Stimulated activated CD4-positive, alpha-beta T cell treated with anti-CD3 and anti-CD28 coated beads, Interleukin-15, amount 100 ng/mL, for 1 hour (primary cell): ENCODE measurements around the gene WDR59.
"Not testable (repeated sequence)": the region's sequence is repeated elsewhere in the genome, so short reads cannot be mapped to it uniquely, and the experiment has no call there.

Source experiments
- DNase-seq, 2 donors: peaks; one replicate each; pipeline ENCODE4 v3.0.0-alpha.2; 2020; ENCODE audit warnings: low read depth in 1 of 2, low spot score in 1 of 2

Gene WDR59

GRCh38 chr16:74982256-74982655, 2.7 kb downstream of the WDR59 start:
- no peak for DNase-seq

GRCh38 chr16:74975591-74975990, 9.3 kb downstream of the WDR59 start:
- no peak for DNase-seq

GRCh38 chr16:74973304-74973703, 11.6 kb downstream of the WDR59 start:
- DNase-seq: no peak

- DNase-seq: no peak
Measured at GRCh38 chr16:74954763-74955162, 30.2 kb downstream of the WDR59 start.

GRCh38 chr16:74951681-74952080, 33.2 kb downstream of the WDR59 start:
- no peak for DNase-seq

- no peak for DNase-seq
Measured at GRCh38 chr16:74951206-74951605, 33.7 kb downstream of the WDR59 start.

- DNase-seq: no peak
Measured at GRCh38 chr16:74950511-74950910, 34.4 kb downstream of the WDR59 start.

- DNase-seq: no peak
Measured at GRCh38 chr16:74949309-74949708, 35.6 kb downstream of the WDR59 start.

GRCh38 chr16:74944466-74944865, 40.5 kb downstream of the WDR59 start:
- DNase-seq: no peak

- DNase-seq: no peak
Measured at GRCh38 chr16:74942977-74943918, 41.7 kb downstream of the WDR59 start.

GRCh38 chr16:74942566-74942965, 42.4 kb downstream of the WDR59 start:
- DNase-seq: no peak

GRCh38 chr16:74939688-74940087, 45.2 kb downstream of the WDR59 start:
- DNase-seq: no peak

GRCh38 chr16:74936902-74937560, 47.9 kb downstream of the WDR59 start:
- DNase-seq: no peak

GRCh38 chr16:74931445-74931844, 53.5 kb downstream of the WDR59 start:
- DNase-seq: no peak

- no peak for DNase-seq
Measured at GRCh38 chr16:74929636-74930035, 55.3 kb downstream of the WDR59 start.

GRCh38 chr16:74926805-74927204, 58.1 kb downstream of the WDR59 start:
- DNase-seq: no peak

- no peak for DNase-seq
Measured at GRCh38 chr16:74923766-74924460, 61.0 kb downstream of the WDR59 start.

GRCh38 chr16:74922150-74923138, 62.5 kb downstream of the WDR59 start:
- DNase-seq: no peak

- no peak for DNase-seq
Measured at GRCh38 chr16:74921051-74921450, 63.9 kb downstream of the WDR59 start.

GRCh38 chr16:74909665-74910064, 75.3 kb downstream of the WDR59 start:
- DNase-seq: no peak

- not testable (repeated sequence) for DNase-seq
Measured at GRCh38 chr16:74908759-74909158, 76.2 kb downstream of the WDR59 start.
